ENCODE data around the gene TSACC. TPM values are rescaled to one million over a fixed set of nuclear protein-coding genes. Genes with fewer than 3 reads are reported as not detected.

The TSACC gene
- total and polyA plus RNA-seq, 9 of the 15 experiments (the other 6 are each of a cell fraction or from before 2014, with no cell fraction given): 0.45 to 7.4 (median 2.6) TPM

DNA sequence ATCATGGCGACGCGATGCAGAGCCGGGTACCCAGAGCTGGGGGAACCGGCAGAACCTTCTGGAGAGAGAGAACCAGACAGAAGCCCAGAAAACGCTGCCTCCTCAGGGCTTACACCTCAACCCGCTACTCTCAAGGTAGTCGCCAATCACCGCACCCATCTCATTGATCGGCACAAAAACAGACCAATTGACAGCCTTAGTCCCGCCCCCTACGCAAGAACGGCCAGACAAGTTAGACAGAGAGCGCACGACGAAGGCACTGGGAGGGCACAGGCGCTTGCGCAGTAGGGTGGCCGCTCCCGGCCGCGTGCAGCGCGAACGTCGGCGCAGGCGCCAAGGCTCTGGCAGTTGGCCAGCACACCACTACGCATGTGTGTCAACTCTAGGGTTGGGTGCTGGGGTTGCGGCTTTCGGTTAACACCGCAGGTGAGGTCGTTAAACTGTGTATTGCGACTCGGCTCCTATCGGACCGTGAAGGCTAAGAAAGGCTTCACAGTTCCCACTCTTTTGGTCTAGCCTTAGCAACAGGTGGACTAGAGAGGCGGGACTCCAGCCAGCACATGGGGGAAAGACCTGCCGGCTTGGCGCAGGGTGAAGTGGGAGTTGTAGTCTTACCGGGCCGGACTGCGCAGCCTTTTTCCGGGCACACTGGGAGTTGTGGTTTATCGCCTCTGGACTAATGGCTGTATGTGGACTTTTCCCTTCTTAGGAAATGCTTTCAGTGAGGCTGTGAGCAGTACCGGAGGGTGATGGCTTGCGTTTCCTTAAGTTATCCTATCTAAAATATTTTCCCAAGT lies at the start of gene TSACC, which contains the start of gene CCT3 (continued):
- TF ChIP-seq ZBTB17 (CRISPR knock-in tag; IDR thresholded peaks at IDR 0.05) (no peak), ZNF3 (CRISPR knock-in tag; IDR thresholded peaks at IDR 0.05) (no peak), ZNF253 (CRISPR knock-in tag; conservative IDR thresholded peaks at IDR 0.05) (no peak), PHF20 (IDR thresholded peaks at IDR 0.05; ENCODE audit: partially characterized antibody) (no peak), HCFC1 (IDR thresholded peaks at IDR 0.05; ENCODE audit: low read depth, low read length) (peak; percentile 96), YY1 (IDR thresholded peaks at IDR 0.05; ENCODE audit: borderline replicate concordance in 1 of 3, control insufficient read depth in 1 of 3, extremely low read depth in 1 of 3, insufficient read depth in 3 of 3, insufficient read length in 1 of 3, insufficient replicate concordance in 2 of 3, low read depth in 1 of 3, low read length in 2 of 3) (peak; percentile 54 to 89 (median 82)), KAT7 (CRISPR knock-in tag; IDR thresholded peaks at IDR 0.05; ENCODE audit: borderline replicate concordance) (no peak), NUFIP1 (IDR thresholded peaks at IDR 0.05; ENCODE audit: partially characterized antibody) (no peak), SRSF7 (optimal IDR thresholded peaks at IDR 0.05; ENCODE audit: low read depth, low read length) (no peak), ZNF140 (CRISPR knock-in tag; IDR thresholded peaks at IDR 0.05) (no peak), RFX7 (CRISPR knock-in tag; IDR thresholded peaks at IDR 0.05) (no peak), NEUROD1 (IDR thresholded peaks at IDR 0.05; ENCODE audit: borderline replicate concordance, low read depth, low read length, partially characterized antibody) (peak; percentile 98), DNMT1 (IDR thresholded peaks at IDR 0.05) (no peak), IFI16 (CRISPR knock-in tag; IDR thresholded peaks at IDR 0.05) (no peak), BHLHE40 (IDR thresholded peaks at IDR 0.05; ENCODE audit: low read length) (no peak; the same call in 1 of the 2 replicates), SMARCE1 (IDR thresholded peaks at IDR 0.05) (no peak), EP300 (IDR thresholded peaks at IDR 0.05; ENCODE audit: low read length) (no peak), ZNF282 (CRISPR knock-in tag; IDR thresholded peaks at IDR 0.05) (no peak), SMAD3 (CRISPR knock-in tag; conservative IDR thresholded peaks at IDR 0.05) (no peak; the same call in 1 of the 2 replicates), TAF7 (tag; IDR thresholded peaks at IDR 0.05) (0 out of 2 replicates have a peak, but pooled peaks have one; percentile 19), BRF1 (IDR thresholded peaks at IDR 0.05; ENCODE audit: borderline replicate concordance, extremely low read depth, insufficient read length) (no peak), MEF2D (tag; conservative IDR thresholded peaks at IDR 0.05; ENCODE audit: low read depth) (no peak)
- TF ChIP-seq, protein P1, sequence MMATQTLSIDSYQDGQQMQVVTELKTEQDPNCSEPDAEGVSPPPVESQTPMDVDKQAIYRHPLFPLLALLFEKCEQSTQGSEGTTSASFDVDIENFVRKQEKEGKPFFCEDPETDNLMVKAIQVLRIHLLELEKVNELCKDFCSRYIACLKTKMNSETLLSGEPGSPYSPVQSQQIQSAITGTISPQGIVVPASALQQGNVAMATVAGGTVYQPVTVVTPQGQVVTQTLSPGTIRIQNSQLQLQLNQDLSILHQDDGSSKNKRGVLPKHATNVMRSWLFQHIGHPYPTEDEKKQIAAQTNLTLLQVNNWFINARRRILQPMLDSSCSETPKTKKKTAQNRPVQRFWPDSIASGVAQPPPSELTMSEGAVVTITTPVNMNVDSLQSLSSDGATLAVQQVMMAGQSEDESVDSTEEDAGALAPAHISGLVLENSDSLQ (IDR thresholded peaks at IDR 0.05): peak; percentile 100
- TF ChIP-seq, protein P2, sequence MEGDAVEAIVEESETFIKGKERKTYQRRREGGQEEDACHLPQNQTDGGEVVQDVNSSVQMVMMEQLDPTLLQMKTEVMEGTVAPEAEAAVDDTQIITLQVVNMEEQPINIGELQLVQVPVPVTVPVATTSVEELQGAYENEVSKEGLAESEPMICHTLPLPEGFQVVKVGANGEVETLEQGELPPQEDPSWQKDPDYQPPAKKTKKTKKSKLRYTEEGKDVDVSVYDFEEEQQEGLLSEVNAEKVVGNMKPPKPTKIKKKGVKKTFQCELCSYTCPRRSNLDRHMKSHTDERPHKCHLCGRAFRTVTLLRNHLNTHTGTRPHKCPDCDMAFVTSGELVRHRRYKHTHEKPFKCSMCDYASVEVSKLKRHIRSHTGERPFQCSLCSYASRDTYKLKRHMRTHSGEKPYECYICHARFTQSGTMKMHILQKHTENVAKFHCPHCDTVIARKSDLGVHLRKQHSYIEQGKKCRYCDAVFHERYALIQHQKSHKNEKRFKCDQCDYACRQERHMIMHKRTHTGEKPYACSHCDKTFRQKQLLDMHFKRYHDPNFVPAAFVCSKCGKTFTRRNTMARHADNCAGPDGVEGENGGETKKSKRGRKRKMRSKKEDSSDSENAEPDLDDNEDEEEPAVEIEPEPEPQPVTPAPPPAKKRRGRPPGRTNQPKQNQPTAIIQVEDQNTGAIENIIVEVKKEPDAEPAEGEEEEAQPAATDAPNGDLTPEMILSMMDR (IDR thresholded peaks at IDR 0.05 in 2 of 3, conservative IDR thresholded peaks at IDR 0.05 in 1 of 3; ENCODE audit: insufficient read depth in 2 of 3, low read depth in 1 of 3, low read length in 3 of 3): no peak
- TF ChIP-seq, protein P3, sequence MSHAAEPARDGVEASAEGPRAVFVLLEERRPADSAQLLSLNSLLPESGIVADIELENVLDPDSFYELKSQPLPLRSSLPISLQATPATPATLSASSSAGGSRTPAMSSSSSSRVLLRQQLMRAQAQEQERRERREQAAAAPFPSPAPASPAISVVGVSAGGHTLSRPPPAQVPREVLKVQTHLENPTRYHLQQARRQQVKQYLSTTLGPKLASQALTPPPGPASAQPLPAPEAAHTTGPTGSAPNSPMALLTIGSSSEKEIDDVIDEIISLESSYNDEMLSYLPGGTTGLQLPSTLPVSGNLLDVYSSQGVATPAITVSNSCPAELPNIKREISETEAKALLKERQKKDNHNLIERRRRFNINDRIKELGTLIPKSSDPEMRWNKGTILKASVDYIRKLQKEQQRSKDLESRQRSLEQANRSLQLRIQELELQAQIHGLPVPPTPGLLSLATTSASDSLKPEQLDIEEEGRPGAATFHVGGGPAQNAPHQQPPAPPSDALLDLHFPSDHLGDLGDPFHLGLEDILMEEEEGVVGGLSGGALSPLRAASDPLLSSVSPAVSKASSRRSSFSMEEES (CRISPR knock-in tag; IDR thresholded peaks at IDR 0.05): no peak

Measured in K562 (cell line).